ENCODE data around the gene INPP5B.

The INPP5B gene

DNA sequence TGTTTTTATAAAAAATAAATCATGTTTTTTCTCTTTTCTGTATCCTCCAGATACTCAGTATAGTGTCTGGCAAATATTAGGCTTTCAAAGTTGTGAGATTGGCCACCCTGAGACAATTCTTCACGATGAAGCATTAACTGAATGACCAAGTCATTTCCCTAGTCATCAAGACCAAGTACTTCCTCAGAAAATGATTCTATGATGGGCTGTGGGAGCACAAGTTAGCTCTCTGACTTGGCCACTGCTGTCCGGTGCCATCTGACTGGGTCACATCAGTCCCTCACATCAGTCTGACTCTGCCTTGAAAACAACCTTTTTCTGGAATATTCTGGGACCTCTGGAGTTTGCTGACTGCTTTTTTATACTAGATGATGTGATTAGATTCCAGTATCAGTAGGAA is 125.4 kb downstream of the INPP5B start:
- no peak for DNase-seq
- intact Hi-C loops (cut with DNase I), result no loop called here

DNA sequence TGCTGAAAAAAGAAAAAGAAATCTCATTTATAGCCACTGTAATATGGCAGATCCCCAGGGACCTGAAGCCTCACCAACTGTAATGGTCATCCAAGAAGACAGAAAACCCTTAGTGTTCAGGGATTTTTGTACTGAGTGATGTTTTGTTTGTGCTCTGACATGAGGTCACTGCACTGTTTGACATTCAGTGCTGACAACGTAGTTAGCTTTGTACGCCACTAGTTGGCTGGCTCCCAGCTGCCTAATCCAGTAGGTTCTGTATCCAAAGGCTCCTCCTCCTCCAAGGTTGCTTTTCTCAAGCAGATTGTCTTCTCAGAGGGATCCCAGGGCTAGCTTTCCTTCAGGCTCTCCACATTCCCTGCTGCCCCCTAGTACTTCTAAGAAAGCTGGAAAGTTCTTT is 129.4 kb downstream of the INPP5B start:
- peak in 41 of 42 donors; percentile 39 to 89 (median 73) for DNase-seq

DNA sequence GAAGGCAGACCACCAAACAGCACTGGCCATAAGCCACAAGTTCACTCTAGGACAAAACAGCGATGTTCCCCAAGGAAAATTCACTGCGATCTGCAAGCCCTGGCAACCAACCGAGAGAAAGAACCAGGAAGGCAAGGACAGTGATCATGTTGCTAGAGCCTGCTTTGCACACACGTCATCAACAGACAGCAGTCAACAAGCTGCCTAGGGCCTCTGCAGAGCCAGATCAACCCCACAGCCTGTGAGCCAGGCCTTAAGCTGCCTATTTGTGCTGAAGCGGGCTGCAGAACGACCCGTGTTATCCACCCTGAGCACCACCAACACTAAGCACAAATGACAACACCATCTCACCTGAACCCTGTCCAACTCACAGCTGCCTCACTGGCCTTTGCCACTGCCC is 132.6 kb downstream of the INPP5B start:
- intact Hi-C loops (cut with DNase I), result no loop called here
- DNase-seq, result peak in 24 of 42 donors; percentile 15 to 70 (median 44)

More for the DNA sequence above, 129.4 kb downstream of the INPP5B start:
- intact Hi-C loops (cut with DNase I), result no loop called here

- intact Hi-C loops (cut with DNase I), result no loop called here
- no peak for DNase-seq
These were observed 133.2 kb downstream of the INPP5B start for GRCh38 chr1:37813529-37814145.

- intact Hi-C loops (cut with DNase I), result no loop called here
These were observed 135.7 kb downstream of the INPP5B start for GRCh38 chr1:37811027-37811655.

More at GRCh38 chr1:37811027-37811655, 135.7 kb downstream of the INPP5B start:
- peak in 41 of 42 donors; percentile 43 to 88 (median 70) for DNase-seq
